HL-60 (cell line): ENCODE results near the gene YY1.
"Not testable (repeated sequence)": the region's sequence is repeated elsewhere in the genome, so short reads cannot be mapped to it uniquely, and the experiment has no call there.

Experiments
- DNase-seq, 2 experiments: peaks; one replicate each; pipeline ENCODE4 v3.0.0-alpha.2; 2010 to 2020; ENCODE audit warnings: low read depth in 1 of 2, low spot score in 1 of 2
- H3K27ac ChIP-seq: fragments of 250-450 bp; sonication (Bioruptor Pico); replicated peaks from 2 replicates; pipeline ENCODE4 v1.5.1; 2020; ENCODE audit warnings: mild to moderate bottlenecking, moderate library complexity
- H3K27me3 ChIP-seq: fragments of 250-450 bp; sonication (Bioruptor Pico); 2 replicates; pipeline ENCODE4 v1.5.1; 2021; ENCODE audit warnings: mild to moderate bottlenecking, moderate library complexity; ENCODE audit not compliant: insufficient read depth, poor library complexity, severe bottlenecking
- H3K4me3 ChIP-seq: replicated peaks from 2 replicates; pipeline ENCODE4 v1.5.1; 2011; ENCODE audit warnings: mild to moderate bottlenecking, control low read depth, low read length; ENCODE audit not compliant: insufficient read depth
- CTCF ChIP-seq: IDR thresholded peaks from one replicate; pipeline ENCODE4 v1.5.1; 2011; ENCODE audit warnings: low read length, control low read depth, inconsistent platforms; ENCODE audit not compliant: insufficient read depth
- GABPA ChIP-seq: IDR thresholded peaks from 2 replicates; pipeline ENCODE4 v1.6.1; 2012; ENCODE audit warnings: low read depth
- POLR2AphosphoS5 ChIP-seq: IDR thresholded peaks from 2 replicates; pipeline ENCODE4 v1.6.1; 2012; ENCODE audit warnings: low read depth
- REST ChIP-seq: IDR thresholded peaks from 2 replicates; pipeline ENCODE4 v1.6.1; 2012; ENCODE audit warnings: low read depth; ENCODE audit not compliant: insufficient replicate concordance
- SPI1 ChIP-seq: IDR thresholded peaks from 2 replicates; pipeline ENCODE4 v1.6.1; 2012; ENCODE audit warnings: low read depth, mild to moderate bottlenecking, borderline replicate concordance

The YY1 gene

GRCh38 chr14:100296106-100296651 is 57.2 kb downstream of the YY1 start:
- H3K27ac ChIP-seq, result peak overlapping the region; percentile 61
- peak; percentile 62 to 85 for DNase-seq

GRCh38 chr14:100296729-100297128 is 57.8 kb downstream of the YY1 start:
- H3K27ac ChIP-seq, result peak overlapping the region; percentile 61
- not testable (repeated sequence) for H3K27me3 ChIP-seq, H3K4me3 ChIP-seq, DNase-seq

More at GRCh38 chr14:100296106-100296651, 57.2 kb downstream of the YY1 start:
- no peak overlapping the region for H3K4me3 ChIP-seq
- peak; percentile 41 for TF ChIP-seq POLR2AphosphoS5
- peak; percentile 44; the same call in 1 of the 2 replicates for TF ChIP-seq SPI1
- TF ChIP-seq GABPA, result no peak
- H3K27me3 ChIP-seq, result no peaks in the 10 kb centered on the region

GRCh38 chr14:100297320-100298300 is 58.7 kb downstream of the YY1 start:
- H3K4me3 ChIP-seq, result no peak overlapping the region
- peak; percentile 67 to 89 for DNase-seq
- H3K27me3 ChIP-seq, result no peaks in the 10 kb centered on the region
- no peak for TF ChIP-seq CTCF
- peak; percentile 100 for TF ChIP-seq SPI1
- peak; percentile 36; the same call in 1 of the 2 replicates for TF ChIP-seq POLR2AphosphoS5
- peak overlapping the region; percentile 61 for H3K27ac ChIP-seq

- no peaks in the 10 kb centered on the region for H3K27me3 ChIP-seq
- DNase-seq, result no peak
- H3K27ac ChIP-seq, result no peak overlapping the region
- no peak for TF ChIP-seq POLR2AphosphoS5
- TF ChIP-seq SPI1, result no peak
- no peak for TF ChIP-seq GABPA
- no peak for TF ChIP-seq CTCF
- no peak for TF ChIP-seq REST
- H3K4me3 ChIP-seq, result no peak overlapping the region
Observed at GRCh38 chr14:100298551-100299237, 59.8 kb downstream of the YY1 start.

GRCh38 chr14:100299238-100299560 is 60.3 kb downstream of the YY1 start:
- no peaks in the 10 kb centered on the region for H3K27me3 ChIP-seq
- H3K27ac ChIP-seq, result no peak overlapping the region
- TF ChIP-seq POLR2AphosphoS5 (no peak), REST (no peak), SPI1 (no peak), GABPA (no peak), CTCF (no peak)
- no peak for DNase-seq
- H3K4me3 ChIP-seq, result no peak overlapping the region
